Epidermal melanocyte (primary cell): ENCODE measurements around the gene IGF1R.

Experiments
- DNase-seq: peaks from one replicate; pipeline ENCODE4 v3.0.0; 2011; ENCODE audit warnings: low spot score; ENCODE audit not compliant: insufficient read length

The IGF1R gene

DNA sequence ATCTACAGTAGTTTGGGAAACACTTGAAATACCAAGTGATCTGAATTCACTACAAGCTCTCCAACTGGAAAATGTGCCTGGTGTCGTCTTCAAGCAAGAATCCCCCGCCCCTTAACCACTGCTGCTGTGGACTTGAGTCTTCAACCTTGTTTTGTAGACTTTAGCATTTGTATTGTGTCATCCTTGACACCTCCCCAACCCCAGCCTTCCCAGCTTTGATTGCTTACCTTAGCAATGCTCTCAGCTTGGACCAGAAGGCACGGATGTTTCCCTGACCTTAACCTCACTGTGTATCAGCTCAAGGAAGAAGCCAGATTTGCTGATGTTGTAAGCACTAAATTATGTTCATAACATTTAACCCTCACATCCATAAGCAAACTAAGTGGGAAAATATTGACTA lies 146.4 kb downstream of the IGF1R start:
- DNase-seq: no peak

DNA sequence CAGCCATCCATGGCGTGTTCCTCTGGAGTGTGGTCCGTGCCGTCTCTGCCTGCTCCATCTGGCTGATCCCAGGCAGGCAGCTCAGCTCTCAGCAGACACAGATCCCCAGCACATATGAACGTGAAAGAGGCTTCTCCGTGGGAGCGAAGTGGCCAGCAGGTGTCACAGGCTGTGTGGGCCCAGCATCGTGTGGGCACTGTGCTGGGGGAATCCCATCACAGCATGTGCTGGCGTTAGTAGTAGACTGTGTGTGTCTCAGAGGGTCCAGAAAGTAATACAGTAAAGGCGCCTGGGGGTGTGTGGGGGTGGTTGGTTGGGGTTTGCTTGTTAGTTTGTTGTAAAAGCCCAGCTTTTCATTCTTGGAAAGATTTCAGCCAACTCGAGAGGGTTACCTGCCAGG lies 147.6 kb downstream of the IGF1R start:
- no peak for DNase-seq

GRCh38 chr15:98796685-98797357 lies 148.5 kb downstream of the IGF1R start:
- no peak for DNase-seq

GRCh38 chr15:98798375-98798893 lies 150.1 kb downstream of the IGF1R start:
- no peak for DNase-seq

GRCh38 chr15:98799461-98800390 lies 151.4 kb downstream of the IGF1R start:
- DNase-seq: no peak

DNA sequence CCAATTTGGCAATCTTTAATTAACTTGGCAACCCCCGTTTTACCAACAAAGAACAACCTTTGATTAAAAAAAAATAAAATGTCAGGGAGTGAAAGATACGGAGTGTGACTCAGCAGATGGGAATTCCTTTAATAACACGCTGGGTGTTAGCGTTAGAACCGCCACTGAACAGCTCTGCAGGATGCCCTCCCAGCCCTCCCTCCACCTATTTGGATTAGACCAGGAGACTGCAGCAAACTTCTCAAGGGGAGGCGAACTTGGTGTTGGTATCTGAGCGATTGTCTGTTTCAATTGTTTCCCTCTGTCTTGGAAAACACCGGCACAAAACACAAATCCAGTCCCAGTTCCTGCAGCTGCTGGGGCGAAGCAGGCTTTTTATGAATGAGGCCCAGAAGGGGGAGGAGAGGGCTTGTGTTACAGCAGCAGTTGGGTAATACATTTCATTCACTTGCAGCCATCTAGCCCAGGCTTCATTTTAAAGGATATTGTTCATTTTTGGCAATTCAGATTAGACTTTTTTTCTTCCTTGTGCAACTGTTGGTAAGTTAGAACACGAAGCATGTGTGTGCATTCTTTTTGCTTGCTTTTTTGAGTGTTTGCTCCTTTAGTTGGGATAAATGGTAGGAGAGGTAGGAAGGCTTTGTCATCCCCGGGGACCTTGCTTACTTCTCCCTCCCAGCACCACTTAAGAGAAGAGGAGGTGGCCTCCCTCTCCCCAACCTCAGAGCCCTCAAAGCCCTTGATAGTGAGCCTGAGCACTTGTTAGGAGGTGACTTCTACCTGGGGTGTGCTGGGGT lies 152.3 kb downstream of the IGF1R start:
- DNase-seq: peak; percentile 61

GRCh38 chr15:98801234-98801561 lies 152.9 kb downstream of the IGF1R start:
- DNase-seq: no peak

- no peak for DNase-seq
These were observed 153.8 kb downstream of the IGF1R start for GRCh38 chr15:98802187-98802586.

GRCh38 chr15:98803228-98804056 lies 155.1 kb downstream of the IGF1R start:
- DNase-seq: no peak

- DNase-seq: no peak
These were observed 155.7 kb downstream of the IGF1R start for GRCh38 chr15:98804057-98804380.

DNA sequence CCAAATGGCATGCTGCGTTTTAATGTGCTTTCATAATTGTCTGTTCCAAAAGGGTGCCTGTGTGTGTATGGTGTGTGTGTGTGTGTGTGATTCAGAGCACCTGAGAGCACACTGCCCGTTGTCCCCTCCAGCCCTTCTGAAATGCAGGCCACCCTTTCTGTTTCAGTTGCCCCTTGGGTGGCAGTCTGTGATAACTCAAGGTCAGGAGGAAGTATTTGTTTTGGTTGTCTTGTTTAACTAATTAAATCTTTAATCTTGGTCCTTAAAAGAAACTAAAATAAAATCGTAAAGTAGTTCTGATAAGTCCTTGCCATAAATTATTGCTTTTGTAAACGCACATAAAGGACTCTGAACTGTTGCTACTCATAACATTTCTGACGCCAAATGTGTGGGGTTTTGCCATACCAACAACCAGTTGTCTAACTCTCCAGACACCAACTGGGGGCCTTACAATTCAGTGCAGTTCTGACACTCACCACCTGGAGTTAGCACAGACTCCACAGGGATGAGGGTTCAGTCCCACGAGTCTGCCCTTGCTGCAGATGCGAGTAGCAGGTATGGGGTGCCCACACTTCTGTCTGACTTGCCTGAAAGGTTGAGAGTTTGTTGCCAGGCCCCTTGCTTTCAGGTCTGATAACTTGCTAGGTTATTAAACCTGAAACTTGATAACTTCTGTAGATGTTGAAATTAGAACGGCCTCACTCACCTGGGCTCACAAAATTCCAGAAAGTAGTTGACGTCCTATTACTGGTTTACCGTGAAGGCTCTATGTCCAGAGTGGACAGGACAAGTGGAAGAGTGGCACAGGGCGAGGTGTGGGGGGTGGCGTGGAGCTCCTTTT lies 157.3 kb downstream of the IGF1R start:
- DNase-seq: no peak

GRCh38 chr15:98806275-98806895 lies 158.0 kb downstream of the IGF1R start:
- DNase-seq: no peak

DNA sequence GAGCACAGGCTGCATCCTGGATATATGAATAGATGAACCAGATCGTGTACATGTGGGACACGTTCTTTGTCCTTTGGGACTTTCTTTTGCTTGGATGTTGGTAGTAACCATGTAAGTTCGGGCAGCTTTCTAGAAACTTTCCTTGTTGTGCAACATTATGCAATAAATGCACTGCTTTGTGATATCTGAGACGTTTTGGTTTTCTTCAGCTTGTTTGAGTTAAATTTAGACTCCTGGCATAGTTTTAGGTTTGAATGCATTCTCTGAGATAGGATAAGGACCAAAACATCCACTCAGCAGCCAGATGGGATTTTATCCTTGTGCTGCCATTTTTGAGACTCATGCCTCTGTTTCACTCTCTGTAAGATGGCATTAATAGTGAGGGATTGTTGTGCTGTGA lies 158.9 kb downstream of the IGF1R start:
- peak; percentile 49 for DNase-seq

DNA sequence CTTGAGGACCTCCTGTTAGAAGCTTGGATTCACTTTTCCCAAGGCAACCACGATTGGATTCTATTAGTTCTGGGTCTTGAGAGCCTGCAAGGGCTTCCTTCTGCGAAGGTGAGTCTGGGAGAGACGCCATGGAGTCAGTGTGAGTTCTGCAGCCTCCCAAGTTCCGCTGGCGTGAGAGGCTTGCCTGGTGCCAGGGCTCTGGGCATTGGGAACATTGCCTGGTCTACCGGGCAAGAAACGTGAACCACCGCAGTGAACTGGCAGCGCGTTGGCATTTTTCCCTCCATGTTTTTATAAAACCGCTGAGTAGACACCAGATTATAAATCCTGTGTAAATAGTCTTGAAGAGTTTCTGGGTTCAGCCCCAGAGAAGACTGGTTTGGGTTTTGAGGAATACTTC lies 160.9 kb downstream of the IGF1R start:
- DNase-seq: no peak

- no peak for DNase-seq
These were observed 164.5 kb downstream of the IGF1R start for GRCh38 chr15:98812716-98813446.

- DNase-seq: no peak
These were observed 165.6 kb downstream of the IGF1R start for GRCh38 chr15:98813951-98814350.

DNA sequence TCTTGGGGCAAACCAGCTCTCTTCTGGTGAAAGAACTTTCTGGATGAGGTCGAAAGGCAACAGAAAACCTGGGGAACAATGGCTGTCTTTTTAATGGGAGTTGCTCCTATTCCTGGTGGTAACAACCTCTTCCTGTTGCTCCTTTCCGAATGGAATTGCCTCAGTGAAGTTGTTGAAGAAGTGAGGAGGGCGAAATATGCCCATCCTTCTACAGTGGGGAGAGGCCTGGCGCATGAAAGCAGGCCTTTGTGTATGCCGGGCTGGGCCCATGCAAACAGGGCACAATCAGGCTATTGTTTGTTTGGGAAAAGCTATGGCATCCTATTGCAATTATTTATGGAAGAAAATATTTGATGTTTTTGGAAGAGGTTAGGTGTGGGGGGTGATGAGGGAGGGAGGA lies 166.9 kb downstream of the IGF1R start:
- DNase-seq: peak; percentile 80

- DNase-seq: no peak
These were observed 169.4 kb downstream of the IGF1R start for GRCh38 chr15:98817745-98818144.

DNA sequence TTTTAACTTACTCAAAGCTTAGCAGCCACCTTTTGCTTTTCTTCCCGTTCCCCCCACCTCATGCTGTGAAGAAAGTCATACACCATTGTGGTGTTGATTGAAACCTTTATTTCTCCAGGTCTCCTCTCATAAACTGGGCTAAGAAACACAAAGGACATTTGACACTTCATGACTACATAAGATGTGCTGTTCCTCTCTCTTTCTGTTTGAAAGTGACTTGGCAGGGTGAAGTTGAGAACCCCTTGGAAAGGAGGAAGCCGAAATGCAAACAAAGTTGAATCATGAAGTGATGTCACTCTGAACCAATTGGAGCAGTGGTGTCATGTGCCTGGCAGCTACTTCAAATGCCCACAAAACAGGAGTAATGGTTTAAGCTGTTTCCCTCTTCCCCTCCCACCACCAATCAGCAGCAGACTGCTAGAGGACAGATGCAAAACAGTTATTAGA lies 174.7 kb downstream of the IGF1R start:
- no peak for DNase-seq
